Astrocyte of the cerebellum (primary cell): ENCODE measurements around the gene ZNF76.

Source experiments
- DNase-seq: peaks from one replicate; pipeline ENCODE4 v3.0.0-alpha.2; 2011; ENCODE audit warnings: low read depth
- H3K4me3 ChIP-seq: 2 replicates; pipeline ENCODE4 v1.5.1; 2011; ENCODE audit warnings: mild to moderate bottlenecking, low read depth, low read length, moderate library complexity
- in situ Hi-C: cut with HindIII; loops from 2 replicates; pipeline ENCODE4 v1.10.0; 2017; ENCODE audit warnings: low sequenced_read_pairs
- TF ChIP-seq, protein P1 (sequence below): IDR thresholded peaks from 2 replicates; pipeline ENCODE4 v1.5.1; 2012; ENCODE audit warnings: low read length, low read depth, moderate library complexity, mild to moderate bottlenecking; ENCODE audit errors: missing control alignments

The ZNF76 gene

GRCh38 chr6:35223396-35223795, 36.1 kb upstream of the ZNF76 start:
- no peak for DNase-seq
- TF ChIP-seq, protein P1, sequence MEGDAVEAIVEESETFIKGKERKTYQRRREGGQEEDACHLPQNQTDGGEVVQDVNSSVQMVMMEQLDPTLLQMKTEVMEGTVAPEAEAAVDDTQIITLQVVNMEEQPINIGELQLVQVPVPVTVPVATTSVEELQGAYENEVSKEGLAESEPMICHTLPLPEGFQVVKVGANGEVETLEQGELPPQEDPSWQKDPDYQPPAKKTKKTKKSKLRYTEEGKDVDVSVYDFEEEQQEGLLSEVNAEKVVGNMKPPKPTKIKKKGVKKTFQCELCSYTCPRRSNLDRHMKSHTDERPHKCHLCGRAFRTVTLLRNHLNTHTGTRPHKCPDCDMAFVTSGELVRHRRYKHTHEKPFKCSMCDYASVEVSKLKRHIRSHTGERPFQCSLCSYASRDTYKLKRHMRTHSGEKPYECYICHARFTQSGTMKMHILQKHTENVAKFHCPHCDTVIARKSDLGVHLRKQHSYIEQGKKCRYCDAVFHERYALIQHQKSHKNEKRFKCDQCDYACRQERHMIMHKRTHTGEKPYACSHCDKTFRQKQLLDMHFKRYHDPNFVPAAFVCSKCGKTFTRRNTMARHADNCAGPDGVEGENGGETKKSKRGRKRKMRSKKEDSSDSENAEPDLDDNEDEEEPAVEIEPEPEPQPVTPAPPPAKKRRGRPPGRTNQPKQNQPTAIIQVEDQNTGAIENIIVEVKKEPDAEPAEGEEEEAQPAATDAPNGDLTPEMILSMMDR: no peak
- in situ Hi-C loops: no loop called here
- no peak overlapping the region for H3K4me3 ChIP-seq

GRCh38 chr6:35224720-35225119, 34.8 kb upstream of the ZNF76 start:
- no peak for DNase-seq
- in situ Hi-C loops: no loop called here
- H3K4me3 ChIP-seq: no peak overlapping the region
- TF ChIP-seq, protein P1: no peak

DNA sequence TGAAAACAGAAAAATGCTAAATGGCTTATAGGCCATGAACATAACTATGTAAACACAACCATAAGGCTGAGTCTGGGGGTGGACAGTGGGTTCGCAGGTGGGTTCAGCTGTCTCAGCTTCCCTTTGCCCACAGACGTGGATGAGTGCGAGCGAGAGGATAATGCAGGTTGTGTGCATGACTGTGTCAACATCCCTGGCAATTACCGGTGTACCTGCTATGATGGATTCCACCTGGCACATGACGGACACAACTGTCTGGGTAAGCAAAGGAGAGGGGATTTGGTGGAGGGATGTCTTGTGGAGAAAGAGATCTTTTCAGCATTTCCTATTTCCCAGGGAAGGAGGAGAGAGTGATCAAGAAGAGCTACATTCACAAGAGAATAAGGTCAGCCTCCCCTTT, 31.1 kb upstream of the ZNF76 start:
- in situ Hi-C loops: no loop called here
- DNase-seq: no peak
- TF ChIP-seq, protein P1: no peak
- no peak overlapping the region for H3K4me3 ChIP-seq

DNA sequence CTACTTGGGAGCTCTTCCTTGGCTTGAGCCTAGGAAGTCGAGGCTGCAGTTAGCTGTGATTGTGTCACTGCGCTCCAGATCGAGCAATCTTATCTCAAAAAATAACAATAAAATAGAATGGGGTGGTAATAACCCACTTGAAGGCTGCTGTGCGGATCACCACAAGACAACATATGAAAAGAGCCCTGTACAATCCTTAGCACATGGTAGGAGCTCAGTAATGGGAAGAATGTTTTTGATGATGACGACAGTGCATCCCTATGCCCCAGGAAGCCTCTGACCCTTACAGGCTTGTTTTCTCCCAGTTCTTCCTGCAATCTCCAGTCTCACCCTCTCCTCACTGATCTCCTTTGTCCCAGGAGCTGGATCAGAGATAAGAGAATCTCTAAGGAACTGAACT, 30.2 kb upstream of the ZNF76 start:
- no peak for DNase-seq
- H3K4me3 ChIP-seq: no peak overlapping the region
- in situ Hi-C loops: no loop called here
- TF ChIP-seq, protein P1: no peak

GRCh38 chr6:35230498-35230897, 29.0 kb upstream of the ZNF76 start:
- H3K4me3 ChIP-seq: no peak overlapping the region
- in situ Hi-C loops: no loop called here
- TF ChIP-seq, protein P1: no peak
- no peak for DNase-seq

- no peak overlapping the region for H3K4me3 ChIP-seq
- in situ Hi-C loops: no loop called here
- TF ChIP-seq, protein P1: no peak
- no peak for DNase-seq
Observed at GRCh38 chr6:35230950-35231349, 28.6 kb upstream of the ZNF76 start.

- DNase-seq: no peak
- no peak overlapping the region for H3K4me3 ChIP-seq
- in situ Hi-C loops: no loop called here
- TF ChIP-seq, protein P1: no peak
Observed at GRCh38 chr6:35231563-35231962, 28.0 kb upstream of the ZNF76 start.
